NCI-H1436 (cell line): ENCODE results near the gene TRIM9.
"Not testable (repeated sequence)": the region's sequence is repeated elsewhere in the genome, so short reads cannot be mapped to it uniquely, and the experiment has no call there.

Experiments used
- DNase-seq: peaks from one replicate; lab custom pipeline; 2025; lab: John Stamatoyannopoulos, UW

Gene TRIM9

GRCh38 chr14:51004352-51004800 is 90.5 kb downstream of the TRIM9 start:
- peak; percentile 12 for DNase-seq

GRCh38 chr14:51002406-51002999 is 92.4 kb downstream of the TRIM9 start:
- no peak for DNase-seq

- DNase-seq, result no peak
Observed at GRCh38 chr14:51000566-51000965, 94.3 kb downstream of the TRIM9 start.

DNA sequence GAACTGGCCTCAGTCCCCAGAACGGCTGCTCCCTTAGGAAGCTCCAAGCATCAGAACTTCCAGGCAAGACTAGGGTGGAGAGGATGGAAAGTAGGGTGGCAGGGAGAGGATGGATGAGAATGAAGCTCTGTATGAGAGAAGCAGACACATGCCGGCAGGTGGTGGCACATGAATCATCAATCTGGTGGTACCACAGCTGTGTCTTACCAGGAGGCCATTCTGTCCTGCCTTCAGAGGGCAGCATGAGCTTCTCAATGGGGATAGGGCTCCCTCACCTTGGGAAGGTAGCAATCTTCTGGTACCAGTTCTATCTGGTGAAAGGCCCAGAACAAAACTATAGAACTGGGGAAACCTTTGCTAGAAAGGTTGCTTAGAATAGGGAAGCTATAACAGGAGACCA is 95.2 kb downstream of the TRIM9 start:
- no peak for DNase-seq

DNA sequence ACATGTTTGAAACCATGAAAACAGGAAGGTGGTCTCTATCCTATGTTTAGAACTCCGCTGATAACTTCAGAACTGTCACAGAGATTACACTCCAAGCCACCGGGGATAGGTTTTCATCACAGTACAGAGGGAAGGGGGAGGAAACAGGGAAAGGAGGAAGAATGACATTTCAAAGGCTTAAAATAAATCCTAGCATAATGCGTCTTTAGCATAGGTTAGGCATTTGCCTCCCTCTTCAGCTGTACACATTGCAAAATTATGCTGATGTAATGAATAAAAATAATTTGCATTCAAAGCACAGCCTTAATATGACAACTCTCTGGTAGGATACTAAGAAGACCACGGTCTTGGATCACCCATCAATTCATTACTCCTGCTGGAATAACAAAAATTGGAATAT is 96.3 kb downstream of the TRIM9 start:
- DNase-seq, result no peak

- no peak for DNase-seq
Observed at GRCh38 chr14:50997712-50998111, 97.2 kb downstream of the TRIM9 start.

GRCh38 chr14:50994158-50994557 is 100.7 kb downstream of the TRIM9 start:
- not testable (repeated sequence) for DNase-seq

DNA sequence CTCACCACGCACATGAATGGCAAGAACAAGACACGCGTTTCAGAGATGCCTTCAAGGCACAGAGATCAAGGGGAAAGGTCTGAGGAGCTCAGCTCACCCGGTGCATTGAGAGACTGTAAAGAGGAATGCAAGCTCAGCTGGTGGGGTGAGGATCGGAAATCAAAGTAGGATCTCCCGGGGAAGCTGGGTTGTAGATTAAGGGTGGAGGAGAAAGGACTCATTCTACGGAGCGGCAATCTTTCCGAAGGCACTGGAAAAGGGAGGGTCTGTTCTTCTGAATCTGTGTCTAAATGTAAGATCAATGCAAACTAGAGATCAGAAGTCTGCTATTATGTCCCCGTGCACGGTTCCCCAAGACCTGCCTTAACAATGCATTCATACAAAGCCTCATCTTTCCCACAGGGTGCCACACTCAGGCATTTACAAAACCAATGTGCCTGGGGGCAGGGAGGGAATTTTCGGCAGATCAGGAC is 109.0 kb downstream of the TRIM9 start:
- DNase-seq, result no peak

DNA sequence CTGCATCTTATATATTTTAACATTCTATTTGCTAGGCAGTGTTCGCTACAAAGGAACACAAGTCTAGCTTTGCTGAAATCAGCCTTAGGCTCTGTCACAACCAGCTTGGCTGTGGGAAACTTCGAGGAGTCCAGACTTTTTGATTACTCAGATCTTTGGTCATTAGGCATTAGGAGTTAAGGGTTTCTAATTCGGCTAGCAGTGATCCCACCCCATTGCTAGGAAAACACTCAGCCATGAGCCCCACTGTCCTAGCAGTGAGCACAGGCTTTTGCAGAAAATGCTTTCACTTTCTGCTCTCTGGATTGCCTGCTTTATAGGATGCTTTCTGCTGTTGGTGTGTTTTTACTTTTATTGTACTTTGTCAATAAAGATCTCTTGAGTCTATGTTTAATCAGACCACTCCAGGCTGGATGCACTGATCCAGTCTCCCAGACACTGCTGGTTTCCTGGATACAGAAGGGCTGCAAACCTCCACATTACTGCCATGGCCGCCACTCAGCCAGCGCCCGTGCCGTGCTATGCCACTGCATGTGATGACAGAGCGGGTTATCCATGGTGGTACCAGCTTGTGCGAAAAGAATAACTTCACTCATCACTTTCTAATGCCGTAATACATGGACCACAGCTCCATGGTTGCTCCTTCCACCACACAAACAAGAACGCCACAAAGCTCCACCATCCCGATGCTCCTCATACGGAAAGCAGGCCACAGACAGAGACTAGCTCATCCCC is 109.6 kb downstream of the TRIM9 start:
- no peak for DNase-seq

- no peak for DNase-seq
Observed at GRCh38 chr14:50984036-50984710, 110.7 kb downstream of the TRIM9 start.

DNA sequence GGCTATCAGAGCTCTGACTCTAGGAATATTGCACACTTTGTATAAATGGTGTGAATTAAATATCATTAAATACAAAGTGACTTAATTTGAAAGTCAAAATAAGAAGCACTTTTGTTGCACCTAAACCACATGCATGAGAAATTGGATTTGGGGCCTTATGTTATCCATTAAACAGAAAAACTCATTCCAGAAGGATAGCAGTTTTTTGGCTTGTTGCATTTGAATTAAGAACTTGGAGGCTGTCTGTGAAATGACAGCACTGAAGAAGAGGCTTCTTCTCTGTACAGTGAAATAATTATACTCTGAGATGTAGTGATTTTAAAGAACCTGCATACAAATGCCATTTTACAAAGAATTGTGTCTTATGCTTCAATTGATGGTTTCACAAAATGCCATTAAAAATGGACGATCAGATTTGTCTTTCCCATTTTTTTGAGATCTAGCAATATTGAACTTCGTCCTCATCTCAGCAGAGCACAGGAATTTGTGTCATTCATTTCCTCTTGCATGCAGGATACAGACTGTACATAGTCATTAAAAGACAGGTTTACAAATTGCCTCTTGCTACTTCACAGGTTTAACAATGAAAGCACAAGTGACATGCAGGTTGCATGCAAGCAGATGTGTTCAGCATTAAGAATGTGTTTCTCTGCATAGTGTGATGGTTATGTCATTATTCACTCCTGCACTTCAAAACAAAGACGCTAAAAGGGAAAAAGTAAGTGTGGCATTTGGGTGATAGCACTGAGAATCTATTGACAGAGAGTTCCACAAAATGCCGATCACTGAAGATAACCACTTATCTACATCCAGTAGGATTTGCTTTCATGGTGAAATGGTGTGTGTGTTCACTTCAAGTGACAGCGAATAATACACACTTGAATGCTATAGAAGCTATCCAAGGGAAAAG is 114.7 kb downstream of the TRIM9 start:
- no peak for DNase-seq

DNA sequence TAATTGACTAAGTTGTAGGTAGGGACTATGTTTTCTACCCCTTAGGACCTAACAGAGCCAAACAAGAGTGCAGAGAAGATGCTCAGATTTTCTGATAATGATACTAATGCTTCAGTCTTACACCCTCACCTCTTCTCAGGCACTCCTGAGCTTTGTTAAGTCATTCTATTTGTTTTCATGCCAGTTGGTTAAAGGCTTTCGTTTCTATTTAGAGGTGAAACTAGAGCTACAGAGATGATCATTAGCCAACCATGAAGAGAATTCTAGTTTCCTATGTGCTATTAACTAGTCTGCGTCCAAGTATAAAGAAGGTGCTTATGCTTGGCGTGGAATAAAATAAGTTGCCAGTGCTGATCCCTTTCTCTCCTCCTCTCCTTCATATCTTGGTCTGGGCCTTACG is 116.0 kb downstream of the TRIM9 start:
- DNase-seq, result no peak

DNA sequence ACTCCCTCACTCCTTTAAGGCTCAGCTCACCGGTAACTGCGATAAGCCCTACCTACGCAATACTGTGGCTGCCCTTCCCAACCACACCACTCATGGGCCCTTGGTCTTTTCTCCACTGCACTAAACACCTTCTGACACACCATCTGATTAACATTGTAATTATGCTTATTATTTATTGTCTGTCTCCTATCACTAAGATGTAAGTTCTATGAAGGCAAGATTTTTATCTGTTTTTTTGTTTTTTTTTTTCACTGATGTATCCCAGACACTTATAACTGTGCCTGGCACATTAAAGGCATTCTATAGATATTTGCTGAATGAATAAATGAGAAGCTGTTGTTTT is 116.4 kb downstream of the TRIM9 start:
- DNase-seq, result no peak

DNA sequence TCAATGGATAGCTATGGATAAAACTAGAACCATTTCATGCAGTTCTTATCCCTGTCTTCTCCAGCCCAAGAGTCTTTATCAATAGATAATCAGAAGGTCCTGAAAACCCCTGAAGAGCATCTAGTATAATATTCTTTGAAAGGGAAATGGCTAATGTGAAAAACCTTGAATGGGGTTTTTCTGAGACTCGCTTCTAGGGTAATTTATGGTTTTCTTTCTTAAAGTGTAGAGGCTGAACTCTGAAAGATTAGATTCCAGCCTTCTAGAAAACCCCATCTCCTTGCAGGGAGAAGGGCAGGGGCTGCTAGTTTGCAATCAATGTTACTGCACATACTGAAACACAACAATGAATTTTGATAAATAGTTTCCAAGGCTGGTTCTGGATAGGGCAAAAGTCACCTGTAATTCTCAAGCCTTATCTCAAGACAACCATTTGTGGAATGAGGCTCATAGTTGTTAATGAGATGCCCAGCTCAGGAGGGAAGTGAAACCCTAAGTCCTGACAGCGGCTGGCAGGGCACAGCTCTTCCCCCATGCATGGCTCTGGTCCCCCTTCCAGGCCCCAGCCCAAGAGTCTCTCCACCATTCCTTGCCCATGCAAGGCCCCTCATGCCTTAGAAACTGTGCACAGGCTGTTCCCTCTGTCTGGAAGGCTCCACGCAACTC is 116.9 kb downstream of the TRIM9 start:
- no peak for DNase-seq

- DNase-seq, result no peak
Observed at GRCh38 chr14:50974118-50974517, 120.8 kb downstream of the TRIM9 start.

- no peak for DNase-seq
Observed at GRCh38 chr14:50972734-50973133, 122.2 kb downstream of the TRIM9 start.

DNA sequence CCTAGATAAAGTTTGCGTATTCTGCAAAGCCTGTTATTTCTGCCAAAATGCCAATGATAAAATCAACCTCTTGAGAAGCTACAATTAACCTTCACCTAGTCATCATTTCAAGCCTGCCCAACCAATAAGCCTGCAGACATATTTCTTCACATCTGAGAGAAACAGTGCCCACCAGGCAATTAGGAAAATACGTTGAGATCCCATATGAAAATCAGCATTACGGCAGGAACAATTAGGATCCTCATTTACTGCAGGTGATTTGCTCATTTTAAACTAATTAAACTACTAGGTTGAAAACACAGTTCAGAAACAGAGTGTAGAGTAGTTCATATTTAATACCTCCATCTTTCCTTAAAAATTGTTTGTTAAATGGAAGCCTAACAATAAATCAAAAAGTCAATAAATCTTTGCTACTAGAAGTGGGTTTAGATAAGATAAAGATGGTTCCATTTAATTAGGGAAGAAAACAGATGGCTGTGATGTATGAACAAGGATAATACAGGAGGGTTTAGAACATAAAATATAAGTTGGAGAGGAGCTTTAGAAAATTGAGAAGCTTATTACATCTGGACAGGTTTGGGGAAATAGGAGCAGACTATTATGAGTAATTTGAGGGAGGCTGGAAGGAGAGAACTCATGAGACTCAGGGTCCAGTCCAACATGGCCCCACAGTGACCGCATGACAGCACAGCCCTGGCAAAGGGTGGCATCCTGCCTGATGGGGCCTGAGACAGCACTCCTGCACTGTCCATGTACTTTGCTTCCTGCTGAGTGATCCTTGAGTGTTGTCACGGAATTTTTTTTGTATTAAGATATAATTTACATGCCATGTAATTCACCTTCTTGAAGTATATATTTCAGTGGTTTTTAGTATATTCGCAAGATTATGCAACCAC is 123.8 kb downstream of the TRIM9 start:
- DNase-seq, result no peak

GRCh38 chr14:50967790-50968189 is 127.1 kb downstream of the TRIM9 start:
- no peak for DNase-seq

GRCh38 chr14:50967103-50967502 is 127.8 kb downstream of the TRIM9 start:
- no peak for DNase-seq

DNA sequence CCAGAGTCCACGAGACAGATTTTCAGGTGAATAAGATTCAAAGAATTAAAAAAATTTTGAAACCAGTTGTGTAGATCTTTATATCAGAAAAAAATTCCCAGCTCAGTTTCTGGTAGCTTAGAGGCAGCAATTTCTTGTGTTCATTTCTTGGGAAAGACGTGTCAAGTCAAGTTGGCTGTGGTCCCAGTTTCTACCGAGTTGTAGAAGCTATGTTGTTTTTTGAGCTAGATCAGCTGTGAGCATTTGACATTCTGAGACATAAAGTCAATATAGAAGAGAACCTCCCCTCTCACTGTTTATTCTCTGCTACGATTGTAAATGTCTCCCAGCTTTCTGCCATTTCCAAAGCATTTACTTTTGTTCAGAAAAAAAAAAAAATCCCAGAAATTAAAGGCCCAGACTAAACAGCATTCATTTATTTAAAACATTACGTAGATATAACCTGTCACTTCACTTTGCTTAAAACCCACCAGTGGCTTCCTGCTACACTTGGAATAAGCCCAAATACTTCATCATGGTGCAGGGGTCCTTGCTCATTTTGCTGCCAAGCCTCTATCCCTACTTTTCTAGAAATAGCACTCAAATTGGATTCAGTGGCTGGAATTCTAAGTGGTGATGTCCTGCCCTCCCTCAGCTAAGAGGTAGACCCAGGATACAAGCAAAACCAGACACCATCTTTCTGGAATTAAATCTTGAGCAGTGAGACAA is 130.1 kb downstream of the TRIM9 start:
- no peak for DNase-seq
